GM12891 (cell line): Measurements from ENCODE around the gene FCAMR.
A peak's percentile ranks its signal among the peaks of the same experiment; 100 is the strongest.

Experiments used
- PAX5 ChIP-seq: IDR thresholded peaks from 2 replicates; pipeline ENCODE4 v1.6.1; 2011; ENCODE audit warnings: low read length, moderate library complexity, mild to moderate bottlenecking; ENCODE audit not compliant: insufficient read depth, severe bottlenecking
- POLR2A ChIP-seq: IDR thresholded peaks from 2 replicates; pipeline ENCODE4 v1.6.1; 2011; ENCODE audit warnings: low read depth, low read length, control low read depth
- POLR2AphosphoS5 ChIP-seq: IDR thresholded peaks from 2 replicates; pipeline ENCODE4 v1.6.1; 2011; ENCODE audit warnings: low read depth, low read length, control low read depth
- POU2F2 ChIP-seq: IDR thresholded peaks from 2 replicates; pipeline ENCODE4 v1.6.1; 2011; ENCODE audit warnings: low read depth, mild to moderate bottlenecking, control low read depth, low read length, moderate library complexity
- SPI1 ChIP-seq: IDR thresholded peaks from 2 replicates; pipeline ENCODE4 v1.6.1; 2011; ENCODE audit warnings: low read depth, low read length, control low read depth
- TAF1 ChIP-seq: IDR thresholded peaks from 2 replicates; pipeline ENCODE4 v1.6.1; 2011; ENCODE audit warnings: low read depth, low read length, control low read depth

DNA sequence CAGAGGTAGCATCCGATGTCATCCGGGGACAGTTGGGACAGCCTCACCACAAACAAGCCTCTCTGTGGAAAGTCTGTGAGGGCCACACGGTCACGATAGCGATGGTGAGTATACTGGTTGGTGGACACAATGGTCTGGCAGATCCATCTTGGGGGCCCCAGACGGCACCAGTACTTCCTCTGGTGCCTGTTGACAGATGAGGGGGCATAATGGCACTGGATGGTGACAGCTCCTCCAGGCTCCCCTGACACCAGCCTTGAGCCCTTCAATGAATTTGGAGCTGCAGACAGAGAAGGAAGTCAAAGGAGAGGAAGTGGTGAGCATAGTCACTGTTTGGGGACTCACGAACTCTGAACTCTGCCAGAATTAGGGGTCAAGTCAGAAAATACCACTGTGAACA lies 8.0 kb downstream of the FCAMR start:
- no peak for TF ChIP-seq TAF1
- TF ChIP-seq SPI1: peak; percentile 60
- no peak for TF ChIP-seq POLR2AphosphoS5
- no peak for TF ChIP-seq POLR2A
- no peak for TF ChIP-seq PAX5
- no peak for TF ChIP-seq POU2F2
